Common myeloid progenitor, CD34-positive (primary cell): Measurements from ENCODE around the gene EXD3.
"Not testable (repeated sequence)": the region's sequence is repeated elsewhere in the genome, so short reads cannot be mapped to it uniquely, and the experiment has no call there.

Source experiments
- CTCF ChIA-PET: fragments of 350-600 bp; sonication (Branson Sonifier 250); formaldehyde crosslinking; loops from one replicate; lab custom pipeline; 2021; ENCODE audit warnings: antibody characterized with exemption; lab: Charles Lee
- POLR2A ChIA-PET: fragments of 350-600 bp; sonication (Branson Sonifier 250); formaldehyde crosslinking; loops from one replicate; lab custom pipeline; 2021; ENCODE audit warnings: antibody characterized with exemption; lab: Charles Lee
- DNase-seq, 3 donors: peaks; one replicate each; pipeline versions ENCODE4 v3.0.0 to v3.0.0-alpha.2; 2013
- H3K27ac ChIP-seq, 2 experiments: 1 replicate in 1 of 2; 2 replicates in 1 of 2; pipeline ENCODE4 v1.7.0; 2013; ENCODE audit warnings: inconsistent platforms in 2 of 2, low read length in 2 of 2, mild to moderate bottlenecking in 2 of 2, low read depth in 1 of 2, moderate library complexity in 1 of 2; ENCODE audit not compliant: severe bottlenecking in 2 of 2, insufficient read depth in 1 of 2, poor library complexity in 1 of 2
- H3K27me3 ChIP-seq, 5 experiments: replicated peaks in 2 of 5; 1 replicate in 3 of 5; 2 replicates in 2 of 5; pipeline versions ENCODE4 v1.6.1 to v1.7.0; 2013; ENCODE audit warnings: low read length in 4 of 5, mild to moderate bottlenecking in 2 of 5, moderate library complexity in 2 of 5, inconsistent platforms in 1 of 5; ENCODE audit not compliant: insufficient read depth in 5 of 5, control insufficient read depth in 4 of 5
- H3K36me3 ChIP-seq, 4 experiments: 1 replicate in 2 of 4; 2 replicates in 2 of 4; pipeline versions ENCODE4 v1.6.1 to v1.7.0; 2013; ENCODE audit warnings: low read length in 3 of 4, control low read depth in 1 of 4, mild to moderate bottlenecking in 1 of 4; ENCODE audit not compliant: control insufficient read depth in 4 of 4, insufficient read depth in 4 of 4
- H3K4me1 ChIP-seq, 4 experiments: 1 replicate in 3 of 4; 2 replicates in 1 of 4; pipeline versions ENCODE4 v1.6.1 to v1.7.1; 2013; ENCODE audit warnings: low read length in 3 of 4, mild to moderate bottlenecking in 3 of 4, control low read depth in 1 of 4, inconsistent platforms in 1 of 4, moderate library complexity in 1 of 4; ENCODE audit not compliant: control insufficient read depth in 4 of 4, insufficient read depth in 4 of 4; ENCODE audit errors: control extremely low read depth in 1 of 4
- H3K4me3 ChIP-seq, 7 experiments: 1 replicate in 4 of 7; 2 replicates in 3 of 7; pipeline versions ENCODE4 v1.5.1 to v1.7.0; 2013; ENCODE audit warnings: mild to moderate bottlenecking in 7 of 7, low read length in 6 of 7, moderate library complexity in 6 of 7, inconsistent platforms in 2 of 7, low read depth in 2 of 7, control low read depth in 1 of 7; ENCODE audit not compliant: insufficient read depth in 4 of 7, control insufficient read depth in 1 of 7; ENCODE audit errors: extremely low read depth in 1 of 7
- H3K9me3 ChIP-seq, 5 experiments: 1 replicate in 4 of 5; 2 replicates in 1 of 5; pipeline versions ENCODE4 v1.6.1 to v1.7.1; 2013; ENCODE audit warnings: low read length in 4 of 5, mild to moderate bottlenecking in 2 of 5, inconsistent platforms in 1 of 5, low read depth in 1 of 5, moderate library complexity in 1 of 5; ENCODE audit not compliant: control insufficient read depth in 4 of 5, insufficient read depth in 2 of 5; ENCODE audit errors: control extremely low read depth in 1 of 5
- WGBS: methylation state at CpG from one replicate; pipeline ENCODE4 v1.1.5; 2013; ENCODE audit not compliant: insufficient coverage; 5-methylcytosine and 5-hydroxymethylcytosine counted together

Gene EXD3

DNA sequence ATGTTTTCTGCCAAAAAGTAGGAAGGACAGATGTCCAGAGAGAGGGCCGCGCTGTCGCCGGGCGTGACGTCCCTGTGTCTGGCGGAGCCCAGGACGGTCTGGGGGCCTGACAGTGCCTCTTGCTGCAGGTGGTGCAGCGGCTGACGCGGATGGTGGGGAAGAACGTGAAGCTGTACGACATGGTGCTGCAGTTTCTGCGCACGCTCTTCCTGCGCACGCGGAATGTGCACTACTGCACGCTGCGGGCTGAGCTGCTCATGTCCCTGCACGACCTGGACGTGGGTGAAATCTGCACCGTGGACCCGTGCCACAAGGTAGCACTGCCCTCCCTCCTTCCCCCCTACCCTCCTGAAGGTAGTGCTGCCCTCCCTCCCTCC lies 160.1 kb downstream of the EXD3 start:
- H3K4me3 ChIP-seq, result no peak overlapping the region
- H3K4me1 ChIP-seq, result peaks cover 0 to 8% (median 4%) of the 10 kb centered on the region in 4 experiments
- H3K27ac ChIP-seq, result no peak overlapping the region
- no peaks in the 10 kb centered on the region for H3K9me3 ChIP-seq
- DNase-seq, result no peak
- H3K36me3 ChIP-seq, result peaks cover 6 to 51% (median 38%) of the 10 kb centered on the region in 4 experiments
- ChIA-PET POLR2A (no interaction called here), CTCF (interaction anchor here (0.6 to 2.5 kb wide), 4 partner anchors 9 to 74 kb away, joined by 3 to 10 read pairs (median 3); partner anchors contain the start of genes ANAPC2, SSNA1, TOR4A and TUBB4B)
- no peaks in the 10 kb centered on the region for H3K27me3 ChIP-seq
- 94% methylated on average over 24 of the region's 24 CpGs for WGBS

- peaks cover 6 to 50% (median 38%) of the 10 kb centered on the region in 4 experiments for H3K36me3 ChIP-seq
- not testable (repeated sequence) for DNase-seq
Measured at GRCh38 chr9:137262173-137262908, 160.6 kb downstream of the EXD3 start.

More at GRCh38 chr9:137262173-137262908, 160.6 kb downstream of the EXD3 start:
- not testable (repeated sequence) for H3K9me3 ChIP-seq, H3K4me3 ChIP-seq, H3K4me1 ChIP-seq, H3K27me3 ChIP-seq, H3K27ac ChIP-seq
- 90% methylated on average over 3 of the region's 15 CpGs for WGBS
- ChIA-PET POLR2A (interaction anchor here (1.6 kb wide), 1 partner anchor 22 kb away, joined by 7 read pairs; the partner anchor contains the start of gene TUBB4B), CTCF (interaction anchor here (0.6 to 2.5 kb wide), 6 partner anchors 9 to 74 kb away, joined by 3 to 11 read pairs (median 3); partner anchors contain the start of genes ANAPC2, SSNA1, TOR4A and TUBB4B)
